Esophagus squamous epithelium (tissue), 5 donors: ENCODE measurements around the gene POC5. TPM values are rescaled to one million over a fixed set of nuclear protein-coding genes. Genes with fewer than 3 reads are reported as not detected.
"Not testable (repeated sequence)": the region's sequence is repeated elsewhere in the genome, so short reads cannot be mapped to it uniquely, and the experiment has no call there.

ENCODE experiments used
- DNase-seq: peaks from one replicate; lab custom pipeline; 2025; lab: John Stamatoyannopoulos, UW
- H3K27ac ChIP-seq, 4 donors: fragments of 200-600 bp; sonication (generic); one replicate each; pipeline ENCODE4 v1.5.1; 2016 to 2019; ENCODE audit warnings: mild to moderate bottlenecking in 1 of 4
- H3K27me3 ChIP-seq, 4 donors: fragments of 200-600 bp; sonication (generic); 1 replicate in 3 of 4; 2 replicates in 1 of 4; pipeline versions ENCODE4 v1.5.1 to v1.6.0; 2017 to 2021; ENCODE audit warnings: antibody characterized with exemption in 1 of 4
- H3K36me3 ChIP-seq, 3 donors: fragments of 200-600 bp; sonication (generic); one replicate each; pipeline ENCODE4 v1.5.1; 2016 to 2019
- H3K4me1 ChIP-seq, 3 donors: fragments of 200-600 bp; sonication (generic); one replicate each; pipeline ENCODE4 v1.5.1; 2017 to 2019
- H3K4me3 ChIP-seq, 4 donors: fragments of 200-600 bp; sonication (generic); 1 replicate in 3 of 4; 2 replicates in 1 of 4; pipeline ENCODE4 v1.5.1; 2016 to 2019; ENCODE audit warnings: mild to moderate bottlenecking in 2 of 4, moderate library complexity in 1 of 4
- H3K9me3 ChIP-seq, 3 donors: fragments of 200-600 bp; sonication (generic); one replicate each; pipeline ENCODE4 v1.5.1; 2016 to 2019
- CTCF ChIP-seq, 6 experiments: fragments of 450-650 bp in 4 of 6; fragments of 200-600 bp in 2 of 6; sonication (generic) in 2 of 6; IDR thresholded peaks; one replicate each; pipeline ENCODE4 v1.5.1; 2016 to 2019; ENCODE audit warnings: antibody characterized with exemption in 6 of 6, mild to moderate bottlenecking in 4 of 6, moderate library complexity in 4 of 6
- POLR2A ChIP-seq, 4 donors: fragments of 450-650 bp; IDR thresholded peaks; one replicate each; pipeline ENCODE4 v1.6.1; 2017; ENCODE audit warnings: antibody characterized with exemption in 4 of 4, mild to moderate bottlenecking in 4 of 4, moderate library complexity in 3 of 4
- WGBS, 2 donors: methylation state at CpG; one replicate each; pipeline ENCODE4 v1.1.5; 2018; 5-methylcytosine and 5-hydroxymethylcytosine counted together
- intact Hi-C: fragments of 100-400 bp; cut with DNase I; formaldehyde crosslinking; loops from one replicate; pipeline ENCODE4 v1.15.0; 2022
- total RNA-seq, 4 donors: library from RNA; depleted of rRNA; stranded (reverse); fragments of >200 nt; gene quantifications; one replicate each; pipeline ENCODE4 v1.1.0, GENCODE V29; 2016
- donor health status: DM: yes; HTN: yes; CAD: no.

POC5 gene
- total RNA-seq, 4 donors from 2014 or later = 1.9 to 16.9 (median 9.3) TPM

- DNase-seq = no peak
- Histone ChIP-seq H3K27ac (no peak overlapping the region), H3K4me1 (no peaks in the 10 kb centered on the region), H3K36me3 (no peaks in the 10 kb centered on the region), H3K27me3 (no peaks in the 10 kb centered on the region), H3K4me3 (no peak overlapping the region), H3K9me3 (peaks cover 0 to 4% (median 0%) of the 10 kb centered on the region in 3 donors)
- no peak for TF ChIP-seq CTCF (IDR thresholded peaks at IDR 0.05)
- TF ChIP-seq POLR2A (IDR thresholded peaks at IDR 0.05) = no peak
- intact Hi-C loops = no loop called here
- 81 to 84% methylated on average over 3 of the region's 3 CpGs for WGBS, 2 donors
Measured at GRCh38 chr5:75729321-75729720, 12.1 kb upstream of the POC5 start.

- TF ChIP-seq CTCF (IDR thresholded peaks at IDR 0.05) (no peak), POLR2A (IDR thresholded peaks at IDR 0.05) (no peak)
- Histone ChIP-seq H3K4me1 (no peaks in the 10 kb centered on the region), H3K4me3 (no peak overlapping the region), H3K9me3 (no peaks in the 10 kb centered on the region), H3K36me3 (no peaks in the 10 kb centered on the region), H3K27me3 (no peaks in the 10 kb centered on the region), H3K27ac (no peak overlapping the region)
- 61 to 67% methylated on average over 2 of the region's 2 CpGs for WGBS, 2 donors
- DNase-seq = no peak
- intact Hi-C loops = no loop called here
Measured at GRCh38 chr5:75727931-75728330, 10.7 kb upstream of the POC5 start.

GRCh38 chr5:75726224-75726623, 9.0 kb upstream of the POC5 start:
- H3K36me3 ChIP-seq, DNase-seq, H3K4me3 ChIP-seq, H3K9me3 ChIP-seq, H3K27me3 ChIP-seq, H3K27ac ChIP-seq, intact Hi-C loops, H3K4me1 ChIP-seq: not testable (repeated sequence)

GRCh38 chr5:75723378-75723777, 6.1 kb upstream of the POC5 start:
- Histone ChIP-seq H3K9me3 (no peaks in the 10 kb centered on the region), H3K4me1 (no peaks in the 10 kb centered on the region), H3K4me3 (no peak overlapping the region), H3K36me3 (no peaks in the 10 kb centered on the region), H3K27ac (no peak overlapping the region), H3K27me3 (no peaks in the 10 kb centered on the region)
- intact Hi-C loops = no loop called here
- no peak for DNase-seq
- WGBS, 2 donors = 60 to 61% methylated on average over 1 of the region's 1 CpG
- TF ChIP-seq CTCF (IDR thresholded peaks at IDR 0.05) (no peak), POLR2A (IDR thresholded peaks at IDR 0.05) (no peak)

- H3K4me1 ChIP-seq = peaks cover 0 to 7% (median 2%) of the 10 kb centered on the region in 3 donors
- 74 to 93% methylated on average over 1 of the region's 1 CpG for WGBS, 2 donors
- TF ChIP-seq CTCF (IDR thresholded peaks at IDR 0.05) = no peak
- no peak for TF ChIP-seq POLR2A (IDR thresholded peaks at IDR 0.05)
- H3K36me3 ChIP-seq = no peaks in the 10 kb centered on the region
- no peak overlapping the region for H3K27ac ChIP-seq
- H3K27me3 ChIP-seq = no peaks in the 10 kb centered on the region
- no peak overlapping the region for H3K4me3 ChIP-seq
- DNase-seq = no peak
- no peaks in the 10 kb centered on the region for H3K9me3 ChIP-seq
- intact Hi-C loops = no loop called here
Measured at GRCh38 chr5:75721573-75721972, 4.3 kb upstream of the POC5 start.

GRCh38 chr5:75720882-75721281, 3.6 kb upstream of the POC5 start:
- Histone ChIP-seq H3K4me1 (peaks cover 6 to 14% (median 7%) of the 10 kb centered on the region in 3 donors), H3K9me3 (no peaks in the 10 kb centered on the region), H3K4me3 (no peak overlapping the region), H3K27ac (no peak overlapping the region), H3K36me3 (no peaks in the 10 kb centered on the region), H3K27me3 (no peaks in the 10 kb centered on the region)
- no peak for DNase-seq
- 52 to 66% methylated on average over 5 of the region's 5 CpGs for WGBS, 2 donors
- TF ChIP-seq CTCF (IDR thresholded peaks at IDR 0.05) = no peak
- no peak for TF ChIP-seq POLR2A (IDR thresholded peaks at IDR 0.05)
- intact Hi-C loops = no loop called here
